Prostate gland (tissue), 2 donors: Measurements from ENCODE around the gene PDE11A.

Source experiments
- POLR2A ChIP-seq: fragments of 450-650 bp; IDR thresholded peaks from one replicate; pipeline ENCODE4 v1.6.1; 2016; ENCODE audit warnings: antibody characterized with exemption, mild to moderate bottlenecking
- POLR2AphosphoS5 ChIP-seq: sonication (generic); formaldehyde crosslinking; IDR thresholded peaks from one replicate; pipeline ENCODE4 v1.6.1; 2017; ENCODE audit warnings: antibody characterized with exemption
- TF ChIP-seq, protein P1 (sequence below), 4 experiments: fragments of 200-600 bp in 2 of 4; fragments of 450-650 bp in 2 of 4; sonication (generic) in 2 of 4; IDR thresholded peaks; 1 replicate in 3 of 4; 2 replicates in 1 of 4; pipeline ENCODE4 v1.5.1; 2016 to 2019; ENCODE audit warnings: antibody characterized with exemption in 4 of 4, mild to moderate bottlenecking in 2 of 4, moderate library complexity in 2 of 4

DNA sequence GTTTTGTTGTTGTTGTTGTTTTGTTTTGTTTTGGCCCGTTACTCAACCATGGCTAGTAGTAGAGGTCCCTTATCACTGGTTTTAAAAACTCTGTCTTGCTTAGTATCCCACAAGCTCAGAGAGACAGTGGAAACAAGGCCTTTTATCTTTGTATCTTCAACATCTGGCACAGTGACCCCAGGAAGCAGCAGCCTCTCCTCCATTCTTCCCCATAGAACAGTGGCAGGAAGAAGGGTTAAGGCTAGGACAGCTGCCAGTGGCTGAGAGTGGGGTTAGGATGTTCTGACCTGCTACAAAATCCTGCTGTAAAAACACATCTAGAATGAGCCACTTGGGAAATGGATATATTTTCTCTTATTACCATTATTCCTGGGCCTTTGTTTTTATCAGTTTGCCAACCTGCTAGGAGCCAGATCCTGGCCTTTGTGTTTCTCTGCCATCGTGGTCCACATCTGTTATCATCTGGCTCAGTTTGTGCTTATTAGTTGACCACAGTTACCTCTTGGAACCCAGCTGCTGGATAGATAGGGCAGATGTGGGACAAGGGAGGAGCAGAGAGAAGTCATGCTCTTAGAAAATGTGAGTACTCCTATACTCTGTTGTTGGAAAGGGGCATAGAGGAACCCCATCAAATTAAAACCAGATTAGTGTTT is 433.2 kb downstream of the PDE11A start:
- TF ChIP-seq, protein P1, sequence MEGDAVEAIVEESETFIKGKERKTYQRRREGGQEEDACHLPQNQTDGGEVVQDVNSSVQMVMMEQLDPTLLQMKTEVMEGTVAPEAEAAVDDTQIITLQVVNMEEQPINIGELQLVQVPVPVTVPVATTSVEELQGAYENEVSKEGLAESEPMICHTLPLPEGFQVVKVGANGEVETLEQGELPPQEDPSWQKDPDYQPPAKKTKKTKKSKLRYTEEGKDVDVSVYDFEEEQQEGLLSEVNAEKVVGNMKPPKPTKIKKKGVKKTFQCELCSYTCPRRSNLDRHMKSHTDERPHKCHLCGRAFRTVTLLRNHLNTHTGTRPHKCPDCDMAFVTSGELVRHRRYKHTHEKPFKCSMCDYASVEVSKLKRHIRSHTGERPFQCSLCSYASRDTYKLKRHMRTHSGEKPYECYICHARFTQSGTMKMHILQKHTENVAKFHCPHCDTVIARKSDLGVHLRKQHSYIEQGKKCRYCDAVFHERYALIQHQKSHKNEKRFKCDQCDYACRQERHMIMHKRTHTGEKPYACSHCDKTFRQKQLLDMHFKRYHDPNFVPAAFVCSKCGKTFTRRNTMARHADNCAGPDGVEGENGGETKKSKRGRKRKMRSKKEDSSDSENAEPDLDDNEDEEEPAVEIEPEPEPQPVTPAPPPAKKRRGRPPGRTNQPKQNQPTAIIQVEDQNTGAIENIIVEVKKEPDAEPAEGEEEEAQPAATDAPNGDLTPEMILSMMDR (IDR thresholded peaks at IDR 0.05) = no peak
- TF ChIP-seq POLR2AphosphoS5 = no peak
- TF ChIP-seq POLR2A = no peak
